Choroid plexus epithelial cell (primary cell): Measurements from ENCODE around the gene ZNF595.
"Not testable (repeated sequence)": the region's sequence is repeated elsewhere in the genome, so short reads cannot be mapped to it uniquely, and the experiment has no call there.

Experiments used
- DNase-seq: peaks from one replicate; pipeline ENCODE4 v3.0.0-alpha.2; 2010; ENCODE audit warnings: low read depth
- H3K4me3 ChIP-seq: 2 replicates; pipeline ENCODE4 v1.5.1; 2011; ENCODE audit warnings: low read depth, mild to moderate bottlenecking, control low read depth, low read length, moderate library complexity
- CTCF ChIP-seq: conservative IDR thresholded peaks from 2 replicates; pipeline ENCODE4 v1.5.1; 2011; ENCODE audit warnings: low read depth, mild to moderate bottlenecking, control low read depth, inconsistent platforms, low read length, moderate library complexity

ZNF595 gene

GRCh38 chr4:52804-53479 lies at the start of gene ZNF595:
TSS of gene ZNF595 (plus strand) at chr4:53321. CDS start at chr4:53489, 168 bp downstream.
- H3K4me3 ChIP-seq: peak within 1 kb of the TSS; percentile 48
- not testable (repeated sequence) for DNase-seq

- peak; percentile 5 for DNase-seq
- H3K4me3 ChIP-seq: not testable (repeated sequence)
Measured at GRCh38 chr4:9937-10870, 42.9 kb upstream of the ZNF595 start.

- not testable (repeated sequence) for DNase-seq, H3K4me3 ChIP-seq
Measured at GRCh38 chr4:11095-11815, 41.9 kb upstream of the ZNF595 start.

GRCh38 chr4:11816-12417 lies 41.2 kb upstream of the ZNF595 start:
- DNase-seq, H3K4me3 ChIP-seq: not testable (repeated sequence)
- TF ChIP-seq CTCF: peak; percentile 7

GRCh38 chr4:18128-18527 lies 35.0 kb upstream of the ZNF595 start:
- DNase-seq, H3K4me3 ChIP-seq: not testable (repeated sequence)

- not testable (repeated sequence) for H3K4me3 ChIP-seq, DNase-seq
Measured at GRCh38 chr4:18589-18988, 34.5 kb upstream of the ZNF595 start.

- not testable (repeated sequence) for H3K4me3 ChIP-seq, DNase-seq
Measured at GRCh38 chr4:22882-23281, 30.2 kb upstream of the ZNF595 start.

GRCh38 chr4:24359-24758 lies 28.8 kb upstream of the ZNF595 start:
- H3K4me3 ChIP-seq, DNase-seq: not testable (repeated sequence)

- H3K4me3 ChIP-seq: not testable (repeated sequence)
Measured at GRCh38 chr4:27501-27900, 25.6 kb upstream of the ZNF595 start.

GRCh38 chr4:28767-29542 lies 24.2 kb upstream of the ZNF595 start:
- not testable (repeated sequence) for DNase-seq

More at GRCh38 chr4:27501-27900, 25.6 kb upstream of the ZNF595 start:
- DNase-seq: not testable (repeated sequence)

GRCh38 chr4:33314-33713 lies 19.8 kb upstream of the ZNF595 start:
- DNase-seq, H3K4me3 ChIP-seq: not testable (repeated sequence)

More at GRCh38 chr4:28767-29542, 24.2 kb upstream of the ZNF595 start:
- H3K4me3 ChIP-seq: not testable (repeated sequence)

GRCh38 chr4:36559-37415 lies 16.3 kb upstream of the ZNF595 start:
- not testable (repeated sequence) for DNase-seq

GRCh38 chr4:38202-38601 lies 14.9 kb upstream of the ZNF595 start:
- not testable (repeated sequence) for DNase-seq, H3K4me3 ChIP-seq

More at GRCh38 chr4:36559-37415, 16.3 kb upstream of the ZNF595 start:
- not testable (repeated sequence) for H3K4me3 ChIP-seq

GRCh38 chr4:43375-43774 lies 9.7 kb upstream of the ZNF595 start:
- not testable (repeated sequence) for DNase-seq, H3K4me3 ChIP-seq

- not testable (repeated sequence) for DNase-seq, H3K4me3 ChIP-seq
Measured at GRCh38 chr4:51253-51652, 1.9 kb upstream of the ZNF595 start.
